HCT116 (cell line): ENCODE data around the gene VPS37B. TPM values are rescaled to one million over a fixed set of nuclear protein-coding genes. Genes with fewer than 3 reads are reported as not detected.

Source experiments
- ATAC-seq: fragments of 200-7000 bp; cut with Tn5 transposase; 2 replicates; pipeline ENCODE4 v1.9.1; 2020; ENCODE audit warnings: mild to moderate bottlenecking, moderate library complexity
- BruUV-seq: library from RNA; stranded (reverse); fragments of 400-500 nt; replicated peaks from 2 replicates; lab custom pipeline; 2021; lab: Mats Ljungman, UMichigan
- CTCF ChIA-PET: fragments of 300-600 bp; sonication (Branson Sonifier 250); formaldehyde crosslinking; loops from one replicate; lab custom pipeline; 2021; ENCODE audit warnings: antibody characterized with exemption; lab: Charles Lee
- POLR2A ChIA-PET: fragments of 300-600, 350-600 bp; sonication (Branson Sonifier 250); formaldehyde crosslinking; loops from one replicate; lab custom pipeline; 2021; ENCODE audit warnings: antibody characterized with exemption; lab: Charles Lee
- RAD21 ChIA-PET, 2 experiments: fragments of 300-600 bp; sonication (Branson Sonifier 250); formaldehyde crosslinking; loops; one replicate each; lab custom pipeline; 2023; ENCODE audit warnings: low total read pairs in 2 of 2; ENCODE audit not compliant: uncharacterized antibody in 2 of 2, unreplicated experiment in 2 of 2, low non-redundant PET in 1 of 2; lab: Charles Lee
- DNase-seq: peaks from one replicate; pipeline ENCODE4 v3.0.0-alpha.2; 2010; ENCODE audit warnings: low read depth, low spot score
- H2AFZ ChIP-seq: fragments of 200-600 bp; shearing (Covaris generic), sonication (generic); 2 replicates; pipeline ENCODE4 v1.6.1; 2017; ENCODE audit warnings: low read depth, mixed run types, mixed read lengths, antibody characterized with exemption, low read length; ENCODE audit not compliant: poor library complexity, severe bottlenecking
- H3K27ac ChIP-seq: 2 replicates; pipeline ENCODE4 v1.5.1; 2012; ENCODE audit warnings: low read depth, low read length
- H3K27me3 ChIP-seq: fragments of 200-600 bp; sonication (generic); 2 replicates; pipeline ENCODE4 v1.6.1; 2016; ENCODE audit warnings: mixed run types, low read length, mixed read lengths; ENCODE audit not compliant: insufficient read depth
- H3K36me3 ChIP-seq, 2 experiments: fragments of 200-500 bp in 1 of 2; fragments of 200-600 bp in 1 of 2; sonication (Bioruptor generic) in 1 of 2; sonication (generic) in 1 of 2; 2 replicates each; pipeline versions ENCODE4 v1.5.1 to v1.6.1; 2014 to 2016; ENCODE audit warnings: low read length in 2 of 2, inconsistent platforms in 1 of 2, mixed read lengths in 1 of 2, mixed run types in 1 of 2; ENCODE audit not compliant: insufficient read depth in 2 of 2, control insufficient read depth in 1 of 2
- H3K4me1 ChIP-seq, 2 experiments: fragments of 200-600 bp in 1 of 2; sonication (generic) in 1 of 2; 2 replicates each; pipeline versions ENCODE4 v1.5.1 to v1.6.1; 2012 to 2017; ENCODE audit warnings: low read length in 2 of 2, inconsistent platforms in 1 of 2, mild to moderate bottlenecking in 1 of 2, mixed read lengths in 1 of 2, mixed run types in 1 of 2, moderate library complexity in 1 of 2; ENCODE audit not compliant: insufficient read depth in 2 of 2, control insufficient read depth in 1 of 2
- H3K4me2 ChIP-seq: fragments of 200-600 bp; sonication (generic); 2 replicates; pipeline ENCODE4 v1.6.1; 2017; ENCODE audit warnings: mixed run types, low read length, mixed read lengths
- H3K4me3 ChIP-seq, 2 experiments: fragments of 200-600 bp in 1 of 2; sonication (generic) in 1 of 2; replicated peaks in 1 of 2; 2 replicates each; pipeline ENCODE4 v1.5.1; 2011 to 2016; ENCODE audit warnings: low read length in 2 of 2, control low read depth in 1 of 2, low read depth in 1 of 2, mild to moderate bottlenecking in 1 of 2, mixed read lengths in 1 of 2, mixed run types in 1 of 2
- H3K79me2 ChIP-seq: fragments of 200-600 bp; sonication (generic); 2 replicates; pipeline ENCODE4 v1.6.1; 2017; ENCODE audit warnings: mild to moderate bottlenecking, mixed run types, low read length, moderate library complexity, mixed read lengths; ENCODE audit not compliant: insufficient read depth
- H3K9ac ChIP-seq: fragments of 200-600 bp; sonication (generic); 2 replicates; pipeline ENCODE4 v1.6.1; 2016; ENCODE audit warnings: low read length, mixed read lengths
- H3K9me2 ChIP-seq: fragments of 200-600 bp; sonication (generic), shearing (Covaris generic); 2 replicates; pipeline ENCODE4 v1.6.1; 2017; ENCODE audit warnings: mixed run types, mild to moderate bottlenecking, moderate library complexity; ENCODE audit not compliant: insufficient read depth
- H3K9me3 ChIP-seq, 2 experiments: fragments of 200-500 bp in 1 of 2; fragments of 200-600 bp in 1 of 2; sonication (Bioruptor generic) in 1 of 2; sonication (generic) in 1 of 2; 2 replicates each; pipeline ENCODE4 v1.6.1; 2014 to 2017; ENCODE audit warnings: low read length in 2 of 2, mixed read lengths in 2 of 2, inconsistent platforms in 1 of 2, low read depth in 1 of 2, mild to moderate bottlenecking in 1 of 2, mixed run types in 1 of 2, moderate library complexity in 1 of 2; ENCODE audit not compliant: control insufficient read depth in 1 of 2, insufficient read depth in 1 of 2
- H4K20me1 ChIP-seq: fragments of 200-600 bp; sonication (generic), shearing (Covaris generic); 2 replicates; pipeline ENCODE4 v1.6.1; 2017; ENCODE audit warnings: mixed run types, mild to moderate bottlenecking, moderate library complexity; ENCODE audit not compliant: insufficient read depth
- CBX3 ChIP-seq: IDR thresholded peaks from 2 replicates; pipeline ENCODE4 v1.6.1; 2012; ENCODE audit warnings: low read depth
- CEBPB ChIP-seq: IDR thresholded peaks from 2 replicates; pipeline ENCODE4 v1.6.1; 2012; ENCODE audit warnings: low read depth
- CTCF ChIP-seq, 3 experiments: fragments of 200-600 bp in 1 of 3; sonication (generic) in 1 of 3; IDR thresholded peaks in 2 of 3; conservative IDR thresholded peaks in 1 of 3; 2 replicates each; pipeline ENCODE4 v1.5.1; 2012 to 2017; ENCODE audit warnings: low read depth in 2 of 3, low read length in 2 of 3, antibody characterized with exemption in 1 of 3, borderline replicate concordance in 1 of 3, control low read depth in 1 of 3, mild to moderate bottlenecking in 1 of 3, mixed read lengths in 1 of 3, mixed run types in 1 of 3, moderate library complexity in 1 of 3; ENCODE audit not compliant: insufficient read depth in 1 of 3
- EGR1 ChIP-seq: IDR thresholded peaks from 2 replicates; pipeline ENCODE4 v1.6.1; 2012; ENCODE audit warnings: low read depth
- ELF1 ChIP-seq: IDR thresholded peaks from 2 replicates; pipeline ENCODE4 v1.6.1; 2012; ENCODE audit warnings: low read depth, borderline replicate concordance
- EZH2 ChIP-seq: fragments of 200-600 bp; sonication (generic); IDR thresholded peaks from 2 replicates; pipeline ENCODE4 v1.6.1; 2017; ENCODE audit warnings: antibody characterized with exemption, mixed run types
- EZH2phosphoT487 ChIP-seq: fragments of 200-600 bp; IDR thresholded peaks from 2 replicates; pipeline ENCODE4 v1.6.1; 2018; ENCODE audit warnings: antibody characterized with exemption, borderline replicate concordance
- FOSL1 ChIP-seq: IDR thresholded peaks from 2 replicates; pipeline ENCODE4 v1.6.1; 2012; ENCODE audit warnings: low read depth
- POLR2A ChIP-seq: IDR thresholded peaks from 2 replicates; pipeline ENCODE4 v1.7.0; 2011; ENCODE audit warnings: borderline replicate concordance; ENCODE audit not compliant: insufficient read depth, insufficient read length; ENCODE audit errors: extremely low read depth
- POLR2AphosphoS5 ChIP-seq: IDR thresholded peaks from 2 replicates; pipeline ENCODE4 v1.6.1; 2011; ENCODE audit warnings: mild to moderate bottlenecking, low read depth, low read length, moderate library complexity
- RAD21 ChIP-seq: IDR thresholded peaks from 2 replicates; pipeline ENCODE4 v1.6.1; 2012; ENCODE audit warnings: low read depth, mild to moderate bottlenecking
- REST ChIP-seq: IDR thresholded peaks from 2 replicates; pipeline ENCODE4 v1.6.1; 2012; ENCODE audit warnings: low read depth
- SP1 ChIP-seq: IDR thresholded peaks from 2 replicates; pipeline ENCODE4 v1.6.1; 2012; ENCODE audit warnings: low read depth
- TCF7L2 ChIP-seq: IDR thresholded peaks from 2 replicates; pipeline ENCODE4 v1.7.0; 2011; ENCODE audit warnings: borderline replicate concordance, inconsistent platforms; ENCODE audit not compliant: insufficient read depth, insufficient read length; ENCODE audit errors: extremely low read depth
- ZFX ChIP-seq: fragments of 450-650 bp; IDR thresholded peaks from 2 replicates; pipeline ENCODE4 v1.6.1; 2017
- intact Hi-C: fragments of 100-400 bp; cut with micrococcal nuclease; formaldehyde crosslinking; loops from 2 replicates; pipeline ENCODE4 v1.10.0; 2022
- total RNA-seq: library from RNA; stranded (reverse); gene quantifications from one replicate; pipeline ENCODE4 v1.2.1, GENCODE V29; 2021; ENCODE audit not compliant: unreplicated experiment
- TF ChIP-seq, protein P1 (sequence below): IDR thresholded peaks from 2 replicates; pipeline ENCODE4 v1.6.1; 2011; ENCODE audit warnings: mild to moderate bottlenecking, low read length, moderate library complexity; ENCODE audit not compliant: insufficient replicate concordance; ENCODE audit errors: extremely low read depth
- TF ChIP-seq, protein P2 (sequence below): IDR thresholded peaks from 2 replicates; pipeline ENCODE4 v1.6.1; 2012

The VPS37B gene
- total RNA-seq, 1 experiment from 2014 or later = 55.0 TPM

DNA sequence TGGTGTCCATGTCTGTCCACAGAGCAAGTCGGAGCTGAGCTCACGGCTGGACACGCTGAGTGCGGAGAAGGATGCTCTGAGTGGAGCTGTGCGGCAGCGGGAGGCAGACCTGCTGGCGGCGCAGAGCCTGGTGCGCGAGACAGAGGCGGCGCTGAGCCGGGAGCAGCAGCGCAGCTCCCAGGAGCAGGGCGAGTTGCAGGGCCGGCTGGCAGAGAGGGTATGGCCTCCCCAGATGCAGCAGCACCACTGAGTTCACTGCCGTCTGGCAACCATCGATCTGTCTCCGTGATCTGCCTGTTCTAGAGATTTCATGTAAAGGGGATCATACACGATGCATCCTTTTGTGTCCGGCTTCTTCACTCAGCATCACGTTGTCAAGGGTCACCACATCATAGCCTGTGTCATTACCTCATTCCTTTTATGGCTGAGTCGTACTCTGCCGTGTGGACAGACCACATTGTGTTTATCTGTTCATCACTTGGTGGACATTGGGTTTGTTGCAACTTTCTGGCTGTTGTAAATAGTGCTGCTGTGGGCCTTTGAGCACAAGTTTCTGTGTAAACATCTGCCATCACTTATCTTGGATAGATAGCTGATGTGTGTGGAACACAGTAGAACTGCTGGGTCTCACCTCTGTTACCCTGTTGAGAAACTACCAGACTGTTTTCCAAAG is 38.8 kb downstream of the VPS37B start:
- CTCF ChIA-PET = interaction anchor here (0.8 to 1.1 kb wide), 2 partner anchors 15 to 64 kb away, joined by 3 read pairs; no protein-coding TSS in a partner anchor
- ATAC-seq (no peak), DNase-seq (no peak)
- H3K4me3 ChIP-seq = no peak overlapping the region
- POLR2A ChIA-PET = interaction anchor here (1.0 kb wide), 1 partner anchor 99 kb away, joined by 4 read pairs; no protein-coding TSS in a partner anchor
- BruUV-seq = no TSS peak
- no peaks in the 10 kb centered on the region for H3K27me3 ChIP-seq
- no peak overlapping the region for H3K9ac ChIP-seq
- H3K79me2 ChIP-seq = no peaks in the 10 kb centered on the region
- TF ChIP-seq POLR2A (no peak), CEBPB (no peak), TCF7L2 (no peak), EZH2 (no peak), RAD21 (no peak), CTCF (IDR thresholded peaks at IDR 0.05 in 2 of 3, conservative IDR thresholded peaks at IDR 0.05 in 1 of 3; ENCODE audit: borderline replicate concordance in 1 of 3, insufficient read depth in 1 of 3, low read depth in 2 of 3, low read length in 2 of 3) (no peak), POLR2AphosphoS5 (no peak), ELF1 (no peak), FOSL1 (no peak), EZH2phosphoT487 (no peak), REST (no peak), EGR1 (no peak), ZFX (no peak), CBX3 (no peak), SP1 (no peak)
- TF ChIP-seq, protein P1, sequence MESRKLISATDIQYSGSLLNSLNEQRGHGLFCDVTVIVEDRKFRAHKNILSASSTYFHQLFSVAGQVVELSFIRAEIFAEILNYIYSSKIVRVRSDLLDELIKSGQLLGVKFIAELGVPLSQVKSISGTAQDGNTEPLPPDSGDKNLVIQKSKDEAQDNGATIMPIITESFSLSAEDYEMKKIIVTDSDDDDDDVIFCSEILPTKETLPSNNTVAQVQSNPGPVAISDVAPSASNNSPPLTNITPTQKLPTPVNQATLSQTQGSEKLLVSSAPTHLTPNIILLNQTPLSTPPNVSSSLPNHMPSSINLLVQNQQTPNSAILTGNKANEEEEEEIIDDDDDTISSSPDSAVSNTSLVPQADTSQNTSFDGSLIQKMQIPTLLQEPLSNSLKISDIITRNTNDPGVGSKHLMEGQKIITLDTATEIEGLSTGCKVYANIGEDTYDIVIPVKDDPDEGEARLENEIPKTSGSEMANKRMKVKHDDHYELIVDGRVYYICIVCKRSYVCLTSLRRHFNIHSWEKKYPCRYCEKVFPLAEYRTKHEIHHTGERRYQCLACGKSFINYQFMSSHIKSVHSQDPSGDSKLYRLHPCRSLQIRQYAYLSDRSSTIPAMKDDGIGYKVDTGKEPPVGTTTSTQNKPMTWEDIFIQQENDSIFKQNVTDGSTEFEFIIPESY = no peak
- TF ChIP-seq, protein P2, sequence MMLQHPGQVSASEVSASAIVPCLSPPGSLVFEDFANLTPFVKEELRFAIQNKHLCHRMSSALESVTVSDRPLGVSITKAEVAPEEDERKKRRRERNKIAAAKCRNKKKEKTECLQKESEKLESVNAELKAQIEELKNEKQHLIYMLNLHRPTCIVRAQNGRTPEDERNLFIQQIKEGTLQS = no peak
- H3K27ac ChIP-seq = no peak overlapping the region
- H3K36me3 ChIP-seq = peaks cover 0 to 8% of the 10 kb centered on the region in 2 experiments; a peak in 2 of 4 replicates
- H3K4me1 ChIP-seq = no peaks in the 10 kb centered on the region
- RAD21 ChIA-PET = no interaction called here
- H4K20me1 ChIP-seq = no peaks in the 10 kb centered on the region
- no peaks in the 10 kb centered on the region for H3K9me3 ChIP-seq
- intact Hi-C loops = no loop called here
- no peak overlapping the region for H2AFZ ChIP-seq
- no peaks in the 10 kb centered on the region for H3K9me2 ChIP-seq
- no peak overlapping the region for H3K4me2 ChIP-seq
